Measurements from ENCODE around the gene PTTG1IP. TPM values are rescaled to one million over a fixed set of nuclear protein-coding genes. Genes with fewer than 3 reads are reported as not detected.

The PTTG1IP gene
- total and polyA plus RNA-seq, 4 experiments from 2014 or later, result 84.8 to 110 (median 95.5) TPM

DNA sequence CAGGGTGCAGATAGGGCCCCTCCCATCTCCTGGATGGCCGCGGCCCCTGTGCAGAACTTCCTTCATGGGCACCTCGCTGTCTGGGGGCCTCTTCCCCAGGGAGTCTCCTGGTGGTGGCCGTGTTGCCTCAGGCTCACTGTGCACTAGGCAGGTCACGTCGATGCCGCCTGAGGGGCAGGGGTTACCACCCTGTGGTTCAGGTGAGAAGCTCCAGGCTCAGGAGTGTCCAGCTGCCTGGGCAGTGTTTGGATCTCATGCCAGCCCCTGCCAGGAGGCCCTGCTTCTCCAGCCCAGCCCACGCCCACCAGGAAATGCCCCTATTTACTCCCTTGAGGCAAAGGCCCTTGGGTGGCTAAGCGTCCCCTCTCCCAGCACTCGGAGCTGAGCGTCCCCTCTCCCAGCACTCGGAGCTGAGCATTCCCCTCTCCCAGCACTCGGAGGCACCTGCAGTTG lies 45.1 kb upstream of the PTTG1IP start:
- CTCF ChIA-PET (ENCODE audit: partially characterized antibody), result interaction anchor here (0.8 to 3.9 kb wide), 5 partner anchors 13 to 118 kb away, joined by 3 to 32 read pairs (median 4); partner anchors contain the start of gene PTTG1IP
- intact Hi-C loops (cut with micrococcal nuclease), result no loop called here
- Mint-ChIP-seq H3K27me3 (no peaks in the 10 kb centered on the region), H3K36me3 (peaks cover 18 to 43% of the 10 kb centered on the region in 2 donors), H3K4me3 (peak overlapping the region; percentile 93 to 100 (median 98)), H3K4me1 (peaks cover 45 to 91% (median 64%) of the 10 kb centered on the region in 4 donors), H3K9me3 (no peaks in the 10 kb centered on the region), H3K27ac (peak overlapping the region; percentile 78 to 94 (median 86))
- H3K27me3 ChIP-seq (ENCODE audit: insufficient read depth, low read length), result no peaks in the 10 kb centered on the region
- H3K27ac ChIP-seq (ENCODE audit: low read depth, low read length), result peak overlapping the region; percentile 75
- H3K36me3 ChIP-seq (ENCODE audit: insufficient read depth, low read length), result peaks cover 10% of the 10 kb centered on the region
- POLR2A ChIA-PET (ENCODE audit: partially characterized antibody), result interaction anchor here (1.0 to 17.5 kb wide), 9 partner anchors 7 to 100 kb away, joined by 3 to 756 read pairs (median 4); partner anchors contain the start of gene PTTG1IP
- H3K4me1 ChIP-seq (ENCODE audit: insufficient read depth, low read length), result peaks cover 78% of the 10 kb centered on the region
- H3K9me3 ChIP-seq (ENCODE audit: control insufficient read depth in 1 of 2, low read length in 2 of 2), result no peaks in the 10 kb centered on the region
- no peak for DNase-seq
- peak overlapping the region in 1 of 2 donors; percentile 98 for H3K4me3 ChIP-seq (ENCODE audit: low read length in 2 of 2)

DNA sequence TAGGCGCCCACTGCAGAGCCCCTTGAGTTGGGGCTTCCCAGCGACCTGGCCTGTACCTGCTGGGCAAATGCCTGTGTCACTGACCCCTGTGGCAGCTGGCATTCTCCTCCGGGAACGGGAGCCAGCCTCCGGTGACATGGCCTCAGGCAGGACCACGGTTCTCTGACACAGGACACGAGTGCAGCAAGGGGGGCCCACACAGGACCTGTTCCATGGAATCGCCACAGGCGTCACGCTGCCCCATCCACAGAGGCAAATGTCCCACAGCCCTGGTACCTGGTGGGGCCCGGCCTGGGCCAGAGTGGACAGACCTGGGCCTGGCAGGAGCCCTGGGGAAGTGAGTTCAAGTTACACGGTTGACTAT lies 44.6 kb upstream of the PTTG1IP start:
- Histone ChIP-seq H3K27me3 (ENCODE audit: insufficient read depth, low read length) (no peaks in the 10 kb centered on the region), H3K9me3 (ENCODE audit: control insufficient read depth in 1 of 2, low read length in 2 of 2) (no peaks in the 10 kb centered on the region), H3K4me1 (ENCODE audit: insufficient read depth, low read length) (peaks cover 78% of the 10 kb centered on the region), H3K4me3 (ENCODE audit: low read length in 2 of 2) (peak overlapping the region in 1 of 2 donors; percentile 98), H3K27ac (ENCODE audit: low read depth, low read length) (peak overlapping the region; percentile 75), H3K36me3 (ENCODE audit: insufficient read depth, low read length) (peaks cover 10% of the 10 kb centered on the region)
- no peaks in the 10 kb centered on the region for H3K9me3 Mint-ChIP-seq
- no peaks in the 10 kb centered on the region for H3K27me3 Mint-ChIP-seq
- ChIA-PET CTCF (ENCODE audit: partially characterized antibody) (interaction anchor here (3.9 to 9.0 kb wide), 3 partner anchors 9 to 25 kb away, joined by 32 to 93 read pairs (median 86); no protein-coding TSS in a partner anchor), POLR2A (ENCODE audit: partially characterized antibody) (interaction anchor here (1.0 to 17.5 kb wide), 6 partner anchors 11 to 99 kb away, joined by 3 to 756 read pairs (median 6); partner anchors contain the start of gene PTTG1IP)
- H3K36me3 Mint-ChIP-seq, result peaks cover 18 to 43% of the 10 kb centered on the region in 2 donors
- H3K27ac Mint-ChIP-seq, result peak overlapping the region in 6 of 7 donors; percentile 36 to 97 (median 92)
- H3K4me1 Mint-ChIP-seq, result peaks cover 45 to 93% (median 64%) of the 10 kb centered on the region in 4 donors
- peak overlapping the region; percentile 93 to 100 (median 98) for H3K4me3 Mint-ChIP-seq
- intact Hi-C loops (cut with micrococcal nuclease), result no loop called here
- DNase-seq, result no peak

DNA sequence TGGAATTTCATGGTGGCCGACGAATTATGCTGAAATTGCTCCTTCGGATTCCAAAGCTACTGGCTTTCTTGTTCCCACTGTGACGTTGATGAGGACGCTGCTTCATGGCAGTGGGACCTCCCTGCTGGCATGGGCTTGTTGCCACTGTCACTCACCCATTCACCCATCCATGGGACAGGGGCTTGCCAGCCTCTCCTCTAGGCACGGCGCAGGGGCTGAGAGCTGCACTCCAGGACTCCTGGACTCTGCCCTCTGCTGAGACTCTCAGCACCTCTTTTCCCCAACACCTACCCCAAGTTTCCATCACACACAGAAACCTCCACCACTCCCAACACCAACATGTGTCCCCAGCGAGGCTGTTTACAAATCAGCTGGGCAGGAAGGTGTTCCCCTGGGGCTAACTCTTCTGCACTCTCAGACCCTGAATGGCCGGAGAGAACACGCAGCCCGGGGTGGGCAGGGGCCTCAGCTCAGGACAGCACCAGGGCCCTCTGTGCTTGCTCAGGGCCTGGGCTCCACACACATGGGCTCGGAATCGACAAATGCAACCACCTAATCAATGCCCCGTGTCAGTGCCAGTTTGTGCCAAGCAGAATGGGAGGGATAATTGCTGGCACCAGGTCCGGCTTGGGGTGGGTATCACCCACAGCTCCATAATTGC lies 44.1 kb upstream of the PTTG1IP start:
- Histone ChIP-seq H3K27ac (ENCODE audit: low read depth, low read length) (peak overlapping the region; percentile 75), H3K4me3 (ENCODE audit: low read length in 2 of 2) (peak overlapping the region in 1 of 2 donors; percentile 98), H3K27me3 (ENCODE audit: insufficient read depth, low read length) (no peaks in the 10 kb centered on the region), H3K36me3 (ENCODE audit: insufficient read depth, low read length) (peaks cover 10% of the 10 kb centered on the region), H3K4me1 (ENCODE audit: insufficient read depth, low read length) (peaks cover 78% of the 10 kb centered on the region), H3K9me3 (ENCODE audit: control insufficient read depth in 1 of 2, low read length in 2 of 2) (no peaks in the 10 kb centered on the region)
- H3K36me3 Mint-ChIP-seq, result peaks cover 18 to 41% of the 10 kb centered on the region in 2 donors
- H3K27me3 Mint-ChIP-seq, result no peaks in the 10 kb centered on the region
- CTCF ChIA-PET (ENCODE audit: partially characterized antibody), result interaction anchor here (1.5 to 9.0 kb wide), 4 partner anchors 10 to 117 kb away, joined by 4 to 93 read pairs (median 59); partner anchors contain the start of gene UBE2G2
- intact Hi-C loops (cut with micrococcal nuclease), result no loop called here
- H3K4me3 Mint-ChIP-seq, result peak overlapping the region; percentile 93 to 100 (median 98)
- peaks cover 42 to 90% (median 61%) of the 10 kb centered on the region in 4 donors for H3K4me1 Mint-ChIP-seq
- DNase-seq, result no peak
- POLR2A ChIA-PET (ENCODE audit: partially characterized antibody), result interaction anchor here (0.7 to 17.5 kb wide), 9 partner anchors 10 to 905 kb away, joined by 3 to 756 read pairs (median 4); partner anchors contain the start of genes PTTG1IP and TRAPPC10
- H3K9me3 Mint-ChIP-seq, result no peaks in the 10 kb centered on the region
- peak overlapping the region; percentile 78 to 97 (median 90) for H3K27ac Mint-ChIP-seq

DNA sequence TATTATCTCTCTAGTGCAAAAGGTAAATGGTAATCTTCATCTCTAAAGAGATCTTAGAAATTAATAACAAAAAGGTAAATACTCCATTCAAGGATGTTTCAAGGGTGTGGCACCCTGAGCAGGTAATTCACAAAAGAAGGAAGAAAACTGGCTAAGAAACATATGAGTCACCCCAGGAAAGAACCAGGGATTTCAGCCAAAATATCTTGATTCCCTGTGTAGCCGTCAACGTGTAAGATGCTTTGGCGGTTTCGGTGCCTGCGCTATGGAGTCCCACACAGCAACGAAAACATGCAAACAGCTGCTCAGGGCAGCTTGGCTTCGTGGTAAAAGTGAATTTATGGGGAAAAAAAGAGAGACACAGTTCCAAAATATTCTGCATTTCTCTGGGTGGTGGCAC lies 43.5 kb upstream of the PTTG1IP start:
- Mint-ChIP-seq H3K4me3 (peak overlapping the region; percentile 93 to 100 (median 98)), H3K27me3 (no peaks in the 10 kb centered on the region), H3K4me1 (peaks cover 44 to 92% (median 62%) of the 10 kb centered on the region in 4 donors), H3K27ac (peak overlapping the region; percentile 78 to 97 (median 90)), H3K9me3 (no peaks in the 10 kb centered on the region), H3K36me3 (peaks cover 18 to 41% of the 10 kb centered on the region in 2 donors)
- DNase-seq, result peak in 1 of 5 donors; percentile 42
- peaks cover 10% of the 10 kb centered on the region for H3K36me3 ChIP-seq (ENCODE audit: insufficient read depth, low read length)
- H3K4me1 ChIP-seq (ENCODE audit: insufficient read depth, low read length), result peaks cover 78% of the 10 kb centered on the region
- no peaks in the 10 kb centered on the region for H3K9me3 ChIP-seq (ENCODE audit: control insufficient read depth in 1 of 2, low read length in 2 of 2)
- CTCF ChIA-PET (ENCODE audit: partially characterized antibody), result interaction anchor here (1.5 to 9.0 kb wide), 4 partner anchors 11 to 116 kb away, joined by 4 to 93 read pairs (median 59); partner anchors contain the start of gene UBE2G2
- intact Hi-C loops (cut with micrococcal nuclease), result no loop called here
- H3K4me3 ChIP-seq (ENCODE audit: low read length in 2 of 2), result no peak overlapping the region
- peak overlapping the region; percentile 75 for H3K27ac ChIP-seq (ENCODE audit: low read depth, low read length)
- POLR2A ChIA-PET (ENCODE audit: partially characterized antibody), result interaction anchor here (0.7 to 17.5 kb wide), 7 partner anchors 10 to 905 kb away, joined by 3 to 756 read pairs (median 6); partner anchors contain the start of genes PTTG1IP and TRAPPC10
- H3K27me3 ChIP-seq (ENCODE audit: insufficient read depth, low read length), result no peaks in the 10 kb centered on the region

DNA sequence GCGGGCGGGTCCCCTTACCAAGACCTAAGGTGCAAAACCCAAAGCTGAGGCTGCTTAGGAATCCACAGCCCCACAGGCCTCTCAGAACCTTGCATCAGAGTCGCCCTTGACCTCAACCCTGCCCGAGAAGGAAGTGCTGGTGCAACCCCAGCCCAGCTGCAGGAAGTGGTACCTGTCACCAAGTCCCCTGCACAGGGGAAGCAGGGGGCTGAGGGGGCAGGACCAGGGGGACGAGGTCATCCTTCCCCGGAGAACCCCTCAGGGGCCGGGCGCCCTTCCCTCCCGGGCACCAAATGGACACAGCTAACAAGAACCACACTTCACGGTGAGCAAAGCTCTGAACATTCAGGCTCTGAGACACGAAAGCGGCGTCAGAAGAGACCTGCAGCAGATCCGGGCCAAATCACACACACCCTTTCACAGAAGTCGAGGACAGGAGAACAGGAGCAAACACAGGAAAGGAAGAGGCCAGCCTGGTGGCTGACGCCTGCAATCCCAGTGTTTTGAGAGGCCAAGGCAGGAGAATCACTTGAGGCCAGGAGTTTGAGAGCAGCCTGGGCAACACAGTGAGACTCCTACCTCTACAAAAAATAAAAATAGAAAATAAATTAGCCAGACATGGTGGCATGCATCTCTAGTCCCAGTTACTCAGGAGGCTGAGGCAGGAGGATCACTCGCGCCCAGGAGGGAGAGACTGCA lies 40.8 kb upstream of the PTTG1IP start:
- H3K9me3 Mint-ChIP-seq, result no peaks in the 10 kb centered on the region
- H3K36me3 Mint-ChIP-seq, result peaks cover 26 to 37% of the 10 kb centered on the region in 2 donors
- H3K27me3 Mint-ChIP-seq, result no peaks in the 10 kb centered on the region
- peak; percentile 60 to 78 (median 71) for DNase-seq
- peak overlapping the region; percentile 64 for H3K27ac ChIP-seq (ENCODE audit: low read depth, low read length)
- H3K36me3 ChIP-seq (ENCODE audit: insufficient read depth, low read length), result peaks cover 19% of the 10 kb centered on the region
- H3K27me3 ChIP-seq (ENCODE audit: insufficient read depth, low read length), result no peaks in the 10 kb centered on the region
- H3K4me3 ChIP-seq (ENCODE audit: low read length in 2 of 2), result peak overlapping the region; percentile 29 to 47
- intact Hi-C loops (cut with micrococcal nuclease), result loop anchor here (1.0 to 5.0 kb wide), 2 partner anchors 13 to 42 kb away; partner anchors contain the start of gene PTTG1IP
- H3K4me1 ChIP-seq (ENCODE audit: insufficient read depth, low read length), result peaks cover 92% of the 10 kb centered on the region
- H3K4me1 Mint-ChIP-seq, result peaks cover 43 to 94% (median 70%) of the 10 kb centered on the region in 4 donors
- H3K27ac Mint-ChIP-seq, result peak overlapping the region; percentile 78 to 97 (median 93)
- peak overlapping the region; percentile 77 to 92 (median 84) for H3K4me3 Mint-ChIP-seq
- ChIA-PET CTCF (ENCODE audit: partially characterized antibody) (interaction anchor here (0.7 to 9.0 kb wide), 6 partner anchors 13 to 38 kb away, joined by 3 to 93 read pairs (median 5); no protein-coding TSS in a partner anchor), POLR2A (ENCODE audit: partially characterized antibody) (interaction anchor here (0.7 to 17.5 kb wide), 13 partner anchors 10 to 257 kb away, joined by 3 to 756 read pairs (median 5); partner anchors contain the start of genes KRTAP12-3, PTTG1IP, SLX9 and UBE2G2)
- H3K9me3 ChIP-seq (ENCODE audit: control insufficient read depth in 1 of 2, low read length in 2 of 2), result no peaks in the 10 kb centered on the region

DNA sequence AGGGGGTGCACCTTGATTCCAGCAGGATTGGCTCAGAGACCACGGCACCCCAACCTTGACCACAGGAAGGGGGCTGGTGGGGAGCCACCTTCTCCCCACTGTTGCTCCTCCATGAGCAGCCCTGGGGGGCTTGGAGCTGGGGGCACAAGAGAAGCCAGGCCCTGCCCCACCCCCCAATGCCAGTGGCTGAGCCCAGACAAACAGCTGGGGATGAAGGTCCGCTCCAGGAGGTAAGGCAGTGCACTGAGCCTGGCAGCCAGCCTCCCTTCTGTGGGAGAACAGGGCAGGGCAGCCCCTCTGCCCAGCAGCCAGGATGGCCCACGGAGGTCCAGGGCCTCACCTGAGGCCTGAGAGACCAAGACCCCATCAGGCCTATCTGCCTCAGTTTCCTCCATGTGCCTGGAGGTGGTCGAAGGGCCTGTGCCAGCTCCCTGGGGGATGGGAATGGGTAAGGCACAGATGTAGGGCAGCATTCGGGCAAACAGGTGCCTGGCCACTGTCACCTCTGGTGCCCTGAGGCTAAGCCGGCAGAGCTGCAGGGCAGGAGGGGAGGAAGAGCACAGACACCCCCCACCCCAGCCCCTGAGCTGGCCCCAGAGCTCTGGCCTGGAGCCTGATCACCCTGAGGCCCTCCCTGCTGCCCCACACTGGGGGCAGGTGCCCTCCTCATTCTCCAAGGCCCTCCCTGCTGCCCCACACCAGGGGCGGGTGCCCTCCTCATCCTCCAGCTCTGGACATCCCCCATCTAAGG lies 40.1 kb upstream of the PTTG1IP start:
- peaks cover 47 to 96% (median 69%) of the 10 kb centered on the region in 4 donors for H3K4me1 Mint-ChIP-seq
- Histone ChIP-seq H3K4me1 (ENCODE audit: insufficient read depth, low read length) (peaks cover 97% of the 10 kb centered on the region), H3K4me3 (ENCODE audit: low read length in 2 of 2) (peak overlapping the region; percentile 22 to 46), H3K9me3 (ENCODE audit: control insufficient read depth in 1 of 2, low read length in 2 of 2) (no peaks in the 10 kb centered on the region), H3K27ac (ENCODE audit: low read depth, low read length) (peak overlapping the region; percentile 64), H3K27me3 (ENCODE audit: insufficient read depth, low read length) (no peaks in the 10 kb centered on the region), H3K36me3 (ENCODE audit: insufficient read depth, low read length) (peaks cover 27% of the 10 kb centered on the region)
- H3K4me3 Mint-ChIP-seq, result peak overlapping the region; percentile 77 to 92 (median 84)
- no peaks in the 10 kb centered on the region for H3K27me3 Mint-ChIP-seq
- POLR2A ChIA-PET (ENCODE audit: partially characterized antibody), result interaction anchor here (0.7 to 17.5 kb wide), 12 partner anchors 9 to 256 kb away, joined by 3 to 756 read pairs (median 7); partner anchors contain the start of genes KRTAP12-3, PTTG1IP, SLX9 and UBE2G2
- H3K27ac Mint-ChIP-seq, result peak overlapping the region; percentile 78 to 97 (median 93)
- CTCF ChIA-PET (ENCODE audit: partially characterized antibody), result interaction anchor here (0.8 to 9.0 kb wide), 8 partner anchors 14 to 113 kb away, joined by 3 to 93 read pairs (median 6); no protein-coding TSS in a partner anchor
- H3K36me3 Mint-ChIP-seq, result peaks cover 30 to 40% of the 10 kb centered on the region in 2 donors
- DNase-seq, result no peak
- intact Hi-C loops (cut with micrococcal nuclease), result loop anchor here (1.0 to 5.0 kb wide), 2 partner anchors 14 to 41 kb away; partner anchors contain the start of gene PTTG1IP
- no peaks in the 10 kb centered on the region for H3K9me3 Mint-ChIP-seq
